Measurements from ENCODE around the gene ARL14.

- TF ChIP-seq CTCF (IDR thresholded peaks at IDR 0.05; ENCODE audit: insufficient read depth, low read length, poor library complexity, severe bottlenecking) (no peak), EZH2phosphoT487 (conservative IDR thresholded peaks at IDR 0.05; ENCODE audit: low read length) (no peak)
Measured at GRCh38 chr3:160676547-160677303, at the start of gene ARL14.

All from SU-DHL-6 (cell line).